Prostate gland (tissue), 2 donors: ENCODE results near the gene ZNF318.

ENCODE experiments used
- POLR2A ChIP-seq: fragments of 450-650 bp; IDR thresholded peaks from one replicate; pipeline ENCODE4 v1.6.1; 2016; ENCODE audit warnings: antibody characterized with exemption, mild to moderate bottlenecking
- POLR2AphosphoS5 ChIP-seq: sonication (generic); formaldehyde crosslinking; IDR thresholded peaks from one replicate; pipeline ENCODE4 v1.6.1; 2017; ENCODE audit warnings: antibody characterized with exemption
- TF ChIP-seq, protein P1 (sequence below), 4 experiments: fragments of 200-600 bp in 2 of 4; fragments of 450-650 bp in 2 of 4; sonication (generic) in 2 of 4; IDR thresholded peaks; 1 replicate in 3 of 4; 2 replicates in 1 of 4; pipeline ENCODE4 v1.5.1; 2016 to 2019; ENCODE audit warnings: antibody characterized with exemption in 4 of 4, mild to moderate bottlenecking in 2 of 4, moderate library complexity in 2 of 4

DNA sequence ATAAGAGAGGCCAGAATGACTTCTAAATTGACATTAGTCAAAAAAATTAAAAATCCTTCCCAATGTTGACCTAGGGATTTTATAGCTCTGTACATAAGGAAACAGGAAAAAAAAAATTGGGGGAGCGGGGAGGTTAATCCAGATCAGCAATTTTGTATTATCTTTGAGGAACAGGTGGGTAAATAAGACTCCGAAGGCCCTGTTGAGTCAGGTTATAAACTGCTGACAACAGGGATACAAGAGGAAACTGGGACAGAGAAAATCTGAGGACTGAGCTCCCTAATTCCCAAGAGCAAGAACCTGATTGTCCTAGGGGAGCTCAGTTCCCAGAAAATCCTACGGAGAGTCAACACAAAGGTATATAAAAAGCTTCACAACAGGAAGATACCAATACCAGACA is 34.0 kb downstream of the ZNF318 start:
- TF ChIP-seq POLR2AphosphoS5 (no peak), POLR2A (no peak)
- TF ChIP-seq, protein P1, sequence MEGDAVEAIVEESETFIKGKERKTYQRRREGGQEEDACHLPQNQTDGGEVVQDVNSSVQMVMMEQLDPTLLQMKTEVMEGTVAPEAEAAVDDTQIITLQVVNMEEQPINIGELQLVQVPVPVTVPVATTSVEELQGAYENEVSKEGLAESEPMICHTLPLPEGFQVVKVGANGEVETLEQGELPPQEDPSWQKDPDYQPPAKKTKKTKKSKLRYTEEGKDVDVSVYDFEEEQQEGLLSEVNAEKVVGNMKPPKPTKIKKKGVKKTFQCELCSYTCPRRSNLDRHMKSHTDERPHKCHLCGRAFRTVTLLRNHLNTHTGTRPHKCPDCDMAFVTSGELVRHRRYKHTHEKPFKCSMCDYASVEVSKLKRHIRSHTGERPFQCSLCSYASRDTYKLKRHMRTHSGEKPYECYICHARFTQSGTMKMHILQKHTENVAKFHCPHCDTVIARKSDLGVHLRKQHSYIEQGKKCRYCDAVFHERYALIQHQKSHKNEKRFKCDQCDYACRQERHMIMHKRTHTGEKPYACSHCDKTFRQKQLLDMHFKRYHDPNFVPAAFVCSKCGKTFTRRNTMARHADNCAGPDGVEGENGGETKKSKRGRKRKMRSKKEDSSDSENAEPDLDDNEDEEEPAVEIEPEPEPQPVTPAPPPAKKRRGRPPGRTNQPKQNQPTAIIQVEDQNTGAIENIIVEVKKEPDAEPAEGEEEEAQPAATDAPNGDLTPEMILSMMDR (IDR thresholded peaks at IDR 0.05): no peak
